ENCODE results near the gene FICD.

DNA sequence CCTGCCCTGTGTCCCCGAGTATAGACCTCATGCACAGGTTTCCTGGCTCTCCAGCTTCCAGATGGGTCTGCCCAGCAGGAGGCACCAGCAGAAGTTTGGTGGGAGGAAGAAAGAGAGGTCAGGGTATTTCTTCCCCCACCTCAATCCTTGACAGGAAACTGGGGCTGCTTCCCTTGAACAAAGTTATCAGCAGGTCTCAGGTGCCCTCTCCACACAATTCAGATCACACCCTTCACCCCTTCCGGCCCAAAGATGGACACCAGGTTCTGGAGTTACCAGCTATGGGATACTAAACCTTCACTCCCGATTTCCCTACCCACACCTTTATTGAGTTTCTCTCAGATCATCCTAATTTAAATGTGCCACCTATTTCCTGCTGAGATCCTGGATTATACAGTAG, 44.7 kb downstream of the FICD start:
- TF ChIP-seq, protein P1, sequence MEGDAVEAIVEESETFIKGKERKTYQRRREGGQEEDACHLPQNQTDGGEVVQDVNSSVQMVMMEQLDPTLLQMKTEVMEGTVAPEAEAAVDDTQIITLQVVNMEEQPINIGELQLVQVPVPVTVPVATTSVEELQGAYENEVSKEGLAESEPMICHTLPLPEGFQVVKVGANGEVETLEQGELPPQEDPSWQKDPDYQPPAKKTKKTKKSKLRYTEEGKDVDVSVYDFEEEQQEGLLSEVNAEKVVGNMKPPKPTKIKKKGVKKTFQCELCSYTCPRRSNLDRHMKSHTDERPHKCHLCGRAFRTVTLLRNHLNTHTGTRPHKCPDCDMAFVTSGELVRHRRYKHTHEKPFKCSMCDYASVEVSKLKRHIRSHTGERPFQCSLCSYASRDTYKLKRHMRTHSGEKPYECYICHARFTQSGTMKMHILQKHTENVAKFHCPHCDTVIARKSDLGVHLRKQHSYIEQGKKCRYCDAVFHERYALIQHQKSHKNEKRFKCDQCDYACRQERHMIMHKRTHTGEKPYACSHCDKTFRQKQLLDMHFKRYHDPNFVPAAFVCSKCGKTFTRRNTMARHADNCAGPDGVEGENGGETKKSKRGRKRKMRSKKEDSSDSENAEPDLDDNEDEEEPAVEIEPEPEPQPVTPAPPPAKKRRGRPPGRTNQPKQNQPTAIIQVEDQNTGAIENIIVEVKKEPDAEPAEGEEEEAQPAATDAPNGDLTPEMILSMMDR (IDR thresholded peaks at IDR 0.05) = no peak
- TF ChIP-seq, protein P2, sequence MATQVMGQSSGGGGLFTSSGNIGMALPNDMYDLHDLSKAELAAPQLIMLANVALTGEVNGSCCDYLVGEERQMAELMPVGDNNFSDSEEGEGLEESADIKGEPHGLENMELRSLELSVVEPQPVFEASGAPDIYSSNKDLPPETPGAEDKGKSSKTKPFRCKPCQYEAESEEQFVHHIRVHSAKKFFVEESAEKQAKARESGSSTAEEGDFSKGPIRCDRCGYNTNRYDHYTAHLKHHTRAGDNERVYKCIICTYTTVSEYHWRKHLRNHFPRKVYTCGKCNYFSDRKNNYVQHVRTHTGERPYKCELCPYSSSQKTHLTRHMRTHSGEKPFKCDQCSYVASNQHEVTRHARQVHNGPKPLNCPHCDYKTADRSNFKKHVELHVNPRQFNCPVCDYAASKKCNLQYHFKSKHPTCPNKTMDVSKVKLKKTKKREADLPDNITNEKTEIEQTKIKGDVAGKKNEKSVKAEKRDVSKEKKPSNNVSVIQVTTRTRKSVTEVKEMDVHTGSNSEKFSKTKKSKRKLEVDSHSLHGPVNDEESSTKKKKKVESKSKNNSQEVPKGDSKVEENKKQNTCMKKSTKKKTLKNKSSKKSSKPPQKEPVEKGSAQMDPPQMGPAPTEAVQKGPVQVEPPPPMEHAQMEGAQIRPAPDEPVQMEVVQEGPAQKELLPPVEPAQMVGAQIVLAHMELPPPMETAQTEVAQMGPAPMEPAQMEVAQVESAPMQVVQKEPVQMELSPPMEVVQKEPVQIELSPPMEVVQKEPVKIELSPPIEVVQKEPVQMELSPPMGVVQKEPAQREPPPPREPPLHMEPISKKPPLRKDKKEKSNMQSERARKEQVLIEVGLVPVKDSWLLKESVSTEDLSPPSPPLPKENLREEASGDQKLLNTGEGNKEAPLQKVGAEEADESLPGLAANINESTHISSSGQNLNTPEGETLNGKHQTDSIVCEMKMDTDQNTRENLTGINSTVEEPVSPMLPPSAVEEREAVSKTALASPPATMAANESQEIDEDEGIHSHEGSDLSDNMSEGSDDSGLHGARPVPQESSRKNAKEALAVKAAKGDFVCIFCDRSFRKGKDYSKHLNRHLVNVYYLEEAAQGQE (IDR thresholded peaks at IDR 0.05) = no peak
- TF ChIP-seq, protein P3, sequence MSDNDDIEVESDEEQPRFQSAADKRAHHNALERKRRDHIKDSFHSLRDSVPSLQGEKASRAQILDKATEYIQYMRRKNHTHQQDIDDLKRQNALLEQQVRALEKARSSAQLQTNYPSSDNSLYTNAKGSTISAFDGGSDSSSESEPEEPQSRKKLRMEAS (IDR thresholded peaks at IDR 0.05) = no peak
- TF ChIP-seq, protein P4, sequence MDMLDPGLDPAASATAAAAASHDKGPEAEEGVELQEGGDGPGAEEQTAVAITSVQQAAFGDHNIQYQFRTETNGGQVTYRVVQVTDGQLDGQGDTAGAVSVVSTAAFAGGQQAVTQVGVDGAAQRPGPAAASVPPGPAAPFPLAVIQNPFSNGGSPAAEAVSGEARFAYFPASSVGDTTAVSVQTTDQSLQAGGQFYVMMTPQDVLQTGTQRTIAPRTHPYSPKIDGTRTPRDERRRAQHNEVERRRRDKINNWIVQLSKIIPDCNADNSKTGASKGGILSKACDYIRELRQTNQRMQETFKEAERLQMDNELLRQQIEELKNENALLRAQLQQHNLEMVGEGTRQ (IDR thresholded peaks at IDR 0.05) = no peak
- TF ChIP-seq POLR2A (IDR thresholded peaks at IDR 0.05; ENCODE audit: low read length) (no peak), ESRRA (IDR thresholded peaks at IDR 0.05; ENCODE audit: borderline replicate concordance, low read length) (no peak)

Data from A549 (cell line).